GM23338 (cell line): Measurements from ENCODE around the gene EXTL1. TPM values are rescaled to one million over a fixed set of nuclear protein-coding genes. Genes with fewer than 3 reads are reported as not detected.

Source experiments
- ATAC-seq: fragments of 200-7000 bp; cut with Tn5 transposase; 3 replicates; pipeline ENCODE4 v1.9.1; 2020
- DNase-seq: peaks from one replicate; pipeline ENCODE4 v3.0.0-alpha.2; 2015; ENCODE audit warnings: low spot score
- H2AFZ ChIP-seq: fragments of 200-600 bp; sonication (generic); 2 replicates; pipeline ENCODE4 v1.8.0; 2016; ENCODE audit warnings: antibody characterized with exemption, mild to moderate bottlenecking, moderate library complexity
- H3F3A ChIP-seq: fragments of 200-600 bp; sonication (generic); replicated peaks from 2 replicates; pipeline ENCODE4 v1.8.0; 2017; ENCODE audit warnings: antibody characterized with exemption, mixed run types, low read depth
- H3K27ac ChIP-seq: fragments of 200-600 bp; sonication (generic); 2 replicates; pipeline ENCODE4 v1.6.1; 2016; ENCODE audit warnings: low read depth
- H3K27me3 ChIP-seq: fragments of 200-600 bp; sonication (generic); 2 replicates; pipeline ENCODE4 v1.8.0; 2016; ENCODE audit warnings: mild to moderate bottlenecking, mixed run types, moderate library complexity; ENCODE audit not compliant: insufficient read depth
- H3K36me3 ChIP-seq: fragments of 200-600 bp; sonication (generic); 2 replicates; pipeline ENCODE4 v1.8.0; 2016; ENCODE audit warnings: mild to moderate bottlenecking; ENCODE audit not compliant: insufficient read depth
- H3K4me1 ChIP-seq: fragments of 200-600 bp; sonication (generic); 2 replicates; pipeline ENCODE4 v1.8.0; 2016; ENCODE audit warnings: mild to moderate bottlenecking, moderate library complexity; ENCODE audit not compliant: insufficient read depth
- H3K4me2 ChIP-seq: fragments of 200-600 bp; sonication (generic); 2 replicates; pipeline ENCODE4 v1.7.1; 2017; ENCODE audit warnings: mixed run types
- H3K4me3 ChIP-seq: fragments of 200-600 bp; sonication (generic); 2 replicates; pipeline ENCODE4 v1.6.1; 2016; ENCODE audit warnings: mixed run types
- H3K79me2 ChIP-seq: fragments of 200-600 bp; sonication (generic); replicated peaks from 2 replicates; pipeline ENCODE4 v1.8.0; 2017; ENCODE audit warnings: mild to moderate bottlenecking; ENCODE audit not compliant: insufficient read depth
- H3K9me2 ChIP-seq: fragments of 200-600 bp; sonication (generic); 2 replicates; pipeline ENCODE4 v1.8.0; 2017; ENCODE audit not compliant: insufficient read depth
- H4K20me1 ChIP-seq: fragments of 200-600 bp; sonication (generic); replicated peaks from 2 replicates; pipeline ENCODE4 v1.8.0; 2017; ENCODE audit warnings: mild to moderate bottlenecking; ENCODE audit not compliant: insufficient read depth
- H3K27ac Mint-ChIP-seq: 2 replicates; pipeline ENCODE4 v1.8.0; 2020; ENCODE audit warnings: inconsistent platforms, mild to moderate bottlenecking, moderate library complexity, mixed read lengths
- H3K27me3 Mint-ChIP-seq: 3 replicates; pipeline ENCODE4 v1.8.0; 2022; ENCODE audit warnings: low read depth, mild to moderate bottlenecking, moderate library complexity, mixed read lengths, inconsistent platforms; ENCODE audit not compliant: insufficient read depth, poor library complexity
- H3K36me3 Mint-ChIP-seq: 3 replicates; pipeline ENCODE4 v1.8.0; 2021; ENCODE audit warnings: low read depth, mild to moderate bottlenecking, inconsistent platforms, moderate library complexity, mixed read lengths
- H3K4me1 Mint-ChIP-seq: 3 replicates; pipeline ENCODE4 v1.8.0; 2020; ENCODE audit warnings: mild to moderate bottlenecking, inconsistent platforms, mixed read lengths
- H3K4me3 Mint-ChIP-seq: 3 replicates; pipeline ENCODE4 v1.8.0; 2021; ENCODE audit warnings: moderate library complexity, mild to moderate bottlenecking, inconsistent platforms, mixed read lengths
- H3K9me3 Mint-ChIP-seq: 3 replicates; pipeline ENCODE4 v1.8.0; 2020; ENCODE audit warnings: moderate library complexity, mild to moderate bottlenecking, inconsistent platforms, mixed read lengths
- CREB1 ChIP-seq: fragments of 250-450 bp; sonication (Bioruptor Pico); IDR thresholded peaks from 2 replicates; pipeline ENCODE4 v1.5.0; 2020; ENCODE audit warnings: low read depth, mild to moderate bottlenecking, moderate library complexity
- EZH2 ChIP-seq: fragments of 200-600 bp; sonication (generic); IDR thresholded peaks from one replicate; pipeline ENCODE4 v1.8.0; 2017; ENCODE audit warnings: antibody characterized with exemption, mild to moderate bottlenecking, low read depth; ENCODE audit not compliant: unreplicated experiment
- EZH2phosphoT487 ChIP-seq: fragments of 200-600 bp; sonication (generic); IDR thresholded peaks from one replicate; pipeline ENCODE4 v1.8.1; 2018; ENCODE audit warnings: antibody characterized with exemption; ENCODE audit not compliant: unreplicated experiment
- JUNB ChIP-seq: IDR thresholded peaks from one replicate; pipeline ENCODE4 v1.6.1; 2016; ENCODE audit warnings: antibody characterized with exemption; ENCODE audit not compliant: unreplicated experiment
- NANOG ChIP-seq: IDR thresholded peaks from 2 replicates; pipeline ENCODE4 v1.6.1; 2016; ENCODE audit warnings: antibody characterized with exemption, borderline replicate concordance
- POLR2AphosphoS5 ChIP-seq: IDR thresholded peaks from 2 replicates; pipeline ENCODE4 v1.6.1; 2016; ENCODE audit warnings: antibody characterized with exemption, low read depth
- STAT1 ChIP-seq: IDR thresholded peaks from one replicate; pipeline ENCODE4 v1.6.1; 2016; ENCODE audit warnings: antibody characterized with exemption; ENCODE audit not compliant: unreplicated experiment
- ZNF114 ChIP-seq: fragments of 250-450 bp; sonication (Bioruptor Pico); IDR thresholded peaks from 2 replicates; pipeline ENCODE4 v1.5.0; 2020; ENCODE audit warnings: mild to moderate bottlenecking, moderate library complexity
- ZNF331 ChIP-seq: fragments of 250-450 bp; sonication (Bioruptor Pico); IDR thresholded peaks from 2 replicates; pipeline ENCODE4 v1.5.0; 2020; ENCODE audit warnings: low read depth, mild to moderate bottlenecking, moderate library complexity
- polyA plus RNA-seq: library from polyadenylated mRNA; unstranded; fragments of >200 nt; fragmentation: Nextera tagmentation; extraction: Ambion mirVana; gene quantifications from 2 replicates; pipeline ENCODE4 v1.2.1, GENCODE V29; 2016
- total RNA-seq: library from RNA; depleted of rRNA; stranded (reverse); fragments of >200 nt; shearing (Covaris generic); gene quantifications from 2 replicates; pipeline ENCODE4 v1.2.3, GENCODE V29; 2014
- TF ChIP-seq, protein P1 (sequence below): IDR thresholded peaks from 2 replicates; pipeline ENCODE4 v1.6.1; 2016; ENCODE audit warnings: antibody characterized with exemption
- TF ChIP-seq, protein P2 (sequence below): IDR thresholded peaks from one replicate; pipeline ENCODE4 v1.6.1; 2018; ENCODE audit warnings: antibody characterized with exemption; ENCODE audit not compliant: unreplicated experiment
- TF ChIP-seq, protein P3 (sequence below): fragments of 250-450 bp; sonication (Bioruptor Pico); IDR thresholded peaks from 2 replicates; pipeline ENCODE4 v1.5.0; 2020; ENCODE audit warnings: mild to moderate bottlenecking, moderate library complexity
- TF ChIP-seq, protein P4 (sequence below), 2 experiments: fragments of 200-600 bp in 1 of 2; sonication (generic) in 1 of 2; conservative IDR thresholded peaks; 2 replicates each; pipeline versions ENCODE4 v1.5.1 to v1.6.1; 2016 to 2017; ENCODE audit warnings: antibody characterized with exemption in 2 of 2, low read depth in 2 of 2, mild to moderate bottlenecking in 2 of 2, moderate library complexity in 1 of 2

Gene EXTL1
- total and polyA plus RNA-seq, 2 experiments from 2014 or later = 0.37 to 1.2 TPM

DNA sequence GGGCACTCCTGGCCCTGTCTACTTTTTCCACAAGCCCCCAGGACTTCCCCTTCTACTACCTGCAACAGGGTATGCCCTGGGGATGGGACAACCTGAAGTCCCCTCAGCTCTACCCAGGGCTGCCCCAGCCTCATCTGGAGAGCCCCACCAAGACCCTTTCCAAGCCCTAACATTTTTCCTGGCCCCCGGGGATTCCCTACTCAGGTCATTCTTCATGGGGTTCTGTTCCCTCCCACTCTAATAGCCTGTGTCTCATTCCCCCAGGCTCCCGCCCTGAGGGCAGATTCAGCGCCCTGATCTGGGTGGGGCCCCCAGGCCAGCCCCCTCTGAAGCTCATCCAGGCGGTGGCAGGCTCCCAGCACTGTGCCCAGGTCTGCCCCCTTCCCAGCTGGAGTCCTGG is 9.6 kb downstream of the EXTL1 start:
- H4K20me1 ChIP-seq = no peaks in the 10 kb centered on the region
- H3K79me2 ChIP-seq = no peaks in the 10 kb centered on the region
- Mint-ChIP-seq H3K36me3 (no peaks in the 10 kb centered on the region), H3K27me3 (peaks cover 30% of the 10 kb centered on the region), H3K27ac (no peak overlapping the region), H3K9me3 (no peaks in the 10 kb centered on the region; the same call in 2 of the 3 replicates), H3K4me1 (peaks cover 5% of the 10 kb centered on the region; the same call in 2 of the 3 replicates), H3K4me3 (no peak overlapping the region)
- no peaks in the 10 kb centered on the region for H3K36me3 ChIP-seq
- no peak overlapping the region for H3K27ac ChIP-seq
- peaks cover 19% of the 10 kb centered on the region for H3K27me3 ChIP-seq
- no peak overlapping the region for H3K4me3 ChIP-seq
- H3K9me2 ChIP-seq = no peaks in the 10 kb centered on the region
- H3K4me1 ChIP-seq = peaks cover 6% of the 10 kb centered on the region; the same call in 1 of the 2 replicates
- no peak for TF ChIP-seq ZNF114 (CRISPR knock-in tag)
- TF ChIP-seq CREB1 = no peak
- TF ChIP-seq EZH2 = no peak
- no peak for TF ChIP-seq STAT1
- TF ChIP-seq, protein P1, sequence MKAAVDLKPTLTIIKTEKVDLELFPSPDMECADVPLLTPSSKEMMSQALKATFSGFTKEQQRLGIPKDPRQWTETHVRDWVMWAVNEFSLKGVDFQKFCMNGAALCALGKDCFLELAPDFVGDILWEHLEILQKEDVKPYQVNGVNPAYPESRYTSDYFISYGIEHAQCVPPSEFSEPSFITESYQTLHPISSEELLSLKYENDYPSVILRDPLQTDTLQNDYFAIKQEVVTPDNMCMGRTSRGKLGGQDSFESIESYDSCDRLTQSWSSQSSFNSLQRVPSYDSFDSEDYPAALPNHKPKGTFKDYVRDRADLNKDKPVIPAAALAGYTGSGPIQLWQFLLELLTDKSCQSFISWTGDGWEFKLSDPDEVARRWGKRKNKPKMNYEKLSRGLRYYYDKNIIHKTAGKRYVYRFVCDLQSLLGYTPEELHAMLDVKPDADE = no peak
- TF ChIP-seq, protein P2, sequence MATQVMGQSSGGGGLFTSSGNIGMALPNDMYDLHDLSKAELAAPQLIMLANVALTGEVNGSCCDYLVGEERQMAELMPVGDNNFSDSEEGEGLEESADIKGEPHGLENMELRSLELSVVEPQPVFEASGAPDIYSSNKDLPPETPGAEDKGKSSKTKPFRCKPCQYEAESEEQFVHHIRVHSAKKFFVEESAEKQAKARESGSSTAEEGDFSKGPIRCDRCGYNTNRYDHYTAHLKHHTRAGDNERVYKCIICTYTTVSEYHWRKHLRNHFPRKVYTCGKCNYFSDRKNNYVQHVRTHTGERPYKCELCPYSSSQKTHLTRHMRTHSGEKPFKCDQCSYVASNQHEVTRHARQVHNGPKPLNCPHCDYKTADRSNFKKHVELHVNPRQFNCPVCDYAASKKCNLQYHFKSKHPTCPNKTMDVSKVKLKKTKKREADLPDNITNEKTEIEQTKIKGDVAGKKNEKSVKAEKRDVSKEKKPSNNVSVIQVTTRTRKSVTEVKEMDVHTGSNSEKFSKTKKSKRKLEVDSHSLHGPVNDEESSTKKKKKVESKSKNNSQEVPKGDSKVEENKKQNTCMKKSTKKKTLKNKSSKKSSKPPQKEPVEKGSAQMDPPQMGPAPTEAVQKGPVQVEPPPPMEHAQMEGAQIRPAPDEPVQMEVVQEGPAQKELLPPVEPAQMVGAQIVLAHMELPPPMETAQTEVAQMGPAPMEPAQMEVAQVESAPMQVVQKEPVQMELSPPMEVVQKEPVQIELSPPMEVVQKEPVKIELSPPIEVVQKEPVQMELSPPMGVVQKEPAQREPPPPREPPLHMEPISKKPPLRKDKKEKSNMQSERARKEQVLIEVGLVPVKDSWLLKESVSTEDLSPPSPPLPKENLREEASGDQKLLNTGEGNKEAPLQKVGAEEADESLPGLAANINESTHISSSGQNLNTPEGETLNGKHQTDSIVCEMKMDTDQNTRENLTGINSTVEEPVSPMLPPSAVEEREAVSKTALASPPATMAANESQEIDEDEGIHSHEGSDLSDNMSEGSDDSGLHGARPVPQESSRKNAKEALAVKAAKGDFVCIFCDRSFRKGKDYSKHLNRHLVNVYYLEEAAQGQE = no peak
- TF ChIP-seq ZNF331 = no peak
- TF ChIP-seq EZH2phosphoT487 = no peak
- TF ChIP-seq, protein P3, sequence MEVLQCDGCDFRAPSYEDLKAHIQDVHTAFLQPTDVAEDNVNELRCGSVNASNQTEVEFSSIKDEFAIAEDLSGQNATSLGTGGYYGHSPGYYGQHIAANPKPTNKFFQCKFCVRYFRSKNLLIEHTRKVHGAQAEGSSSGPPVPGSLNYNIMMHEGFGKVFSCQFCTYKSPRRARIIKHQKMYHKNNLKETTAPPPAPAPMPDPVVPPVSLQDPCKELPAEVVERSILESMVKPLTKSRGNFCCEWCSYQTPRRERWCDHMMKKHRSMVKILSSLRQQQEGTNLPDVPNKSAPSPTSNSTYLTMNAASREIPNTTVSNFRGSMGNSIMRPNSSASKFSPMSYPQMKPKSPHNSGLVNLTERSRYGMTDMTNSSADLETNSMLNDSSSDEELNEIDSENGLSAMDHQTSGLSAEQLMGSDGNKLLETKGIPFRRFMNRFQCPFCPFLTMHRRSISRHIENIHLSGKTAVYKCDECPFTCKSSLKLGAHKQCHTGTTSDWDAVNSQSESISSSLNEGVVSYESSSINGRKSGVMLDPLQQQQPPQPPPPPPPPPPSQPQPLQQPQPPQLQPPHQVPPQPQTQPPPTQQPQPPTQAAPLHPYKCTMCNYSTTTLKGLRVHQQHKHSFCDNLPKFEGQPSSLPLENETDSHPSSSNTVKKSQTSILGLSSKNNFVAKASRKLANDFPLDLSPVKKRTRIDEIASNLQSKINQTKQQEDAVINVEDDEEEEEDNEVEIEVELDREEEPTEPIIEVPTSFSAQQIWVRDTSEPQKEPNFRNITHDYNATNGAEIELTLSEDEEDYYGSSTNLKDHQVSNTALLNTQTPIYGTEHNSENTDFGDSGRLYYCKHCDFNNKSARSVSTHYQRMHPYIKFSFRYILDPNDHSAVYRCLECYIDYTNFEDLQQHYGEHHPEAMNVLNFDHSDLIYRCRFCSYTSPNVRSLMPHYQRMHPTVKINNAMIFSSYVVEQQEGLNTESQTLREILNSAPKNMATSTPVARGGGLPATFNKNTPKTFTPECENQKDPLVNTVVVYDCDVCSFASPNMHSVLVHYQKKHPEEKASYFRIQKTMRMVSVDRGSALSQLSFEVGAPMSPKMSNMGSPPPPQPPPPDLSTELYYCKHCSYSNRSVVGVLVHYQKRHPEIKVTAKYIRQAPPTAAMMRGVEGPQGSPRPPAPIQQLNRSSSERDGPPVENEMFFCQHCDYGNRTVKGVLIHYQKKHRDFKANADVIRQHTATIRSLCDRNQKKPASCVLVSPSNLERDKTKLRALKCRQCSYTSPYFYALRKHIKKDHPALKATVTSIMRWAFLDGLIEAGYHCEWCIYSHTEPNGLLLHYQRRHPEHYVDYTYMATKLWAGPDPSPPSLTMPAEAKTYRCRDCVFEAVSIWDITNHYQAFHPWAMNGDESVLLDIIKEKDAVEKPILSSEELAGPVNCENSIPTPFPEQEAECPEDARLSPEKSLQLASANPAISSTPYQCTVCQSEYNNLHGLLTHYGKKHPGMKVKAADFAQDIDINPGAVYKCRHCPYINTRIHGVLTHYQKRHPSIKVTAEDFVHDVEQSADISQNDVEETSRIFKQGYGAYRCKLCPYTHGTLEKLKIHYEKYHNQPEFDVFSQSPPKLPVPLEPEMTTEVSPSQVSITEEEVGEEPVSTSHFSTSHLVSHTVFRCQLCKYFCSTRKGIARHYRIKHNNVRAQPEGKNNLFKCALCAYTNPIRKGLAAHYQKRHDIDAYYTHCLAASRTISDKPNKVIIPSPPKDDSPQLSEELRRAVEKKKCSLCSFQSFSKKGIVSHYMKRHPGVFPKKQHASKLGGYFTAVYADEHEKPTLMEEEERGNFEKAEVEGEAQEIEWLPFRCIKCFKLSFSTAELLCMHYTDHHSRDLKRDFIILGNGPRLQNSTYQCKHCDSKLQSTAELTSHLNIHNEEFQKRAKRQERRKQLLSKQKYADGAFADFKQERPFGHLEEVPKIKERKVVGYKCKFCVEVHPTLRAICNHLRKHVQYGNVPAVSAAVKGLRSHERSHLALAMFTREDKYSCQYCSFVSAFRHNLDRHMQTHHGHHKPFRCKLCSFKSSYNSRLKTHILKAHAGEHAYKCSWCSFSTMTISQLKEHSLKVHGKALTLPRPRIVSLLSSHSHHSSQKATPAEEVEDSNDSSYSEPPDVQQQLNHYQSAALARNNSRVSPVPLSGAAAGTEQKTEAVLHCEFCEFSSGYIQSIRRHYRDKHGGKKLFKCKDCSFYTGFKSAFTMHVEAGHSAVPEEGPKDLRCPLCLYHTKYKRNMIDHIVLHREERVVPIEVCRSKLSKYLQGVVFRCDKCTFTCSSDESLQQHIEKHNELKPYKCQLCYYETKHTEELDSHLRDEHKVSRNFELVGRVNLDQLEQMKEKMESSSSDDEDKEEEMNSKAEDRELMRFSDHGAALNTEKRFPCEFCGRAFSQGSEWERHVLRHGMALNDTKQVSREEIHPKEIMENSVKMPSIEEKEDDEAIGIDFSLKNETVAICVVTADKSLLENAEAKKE (CRISPR knock-in tag) = no peak
- TF ChIP-seq JUNB = no peak
- no peak for TF ChIP-seq POLR2AphosphoS5
- TF ChIP-seq, protein P4, sequence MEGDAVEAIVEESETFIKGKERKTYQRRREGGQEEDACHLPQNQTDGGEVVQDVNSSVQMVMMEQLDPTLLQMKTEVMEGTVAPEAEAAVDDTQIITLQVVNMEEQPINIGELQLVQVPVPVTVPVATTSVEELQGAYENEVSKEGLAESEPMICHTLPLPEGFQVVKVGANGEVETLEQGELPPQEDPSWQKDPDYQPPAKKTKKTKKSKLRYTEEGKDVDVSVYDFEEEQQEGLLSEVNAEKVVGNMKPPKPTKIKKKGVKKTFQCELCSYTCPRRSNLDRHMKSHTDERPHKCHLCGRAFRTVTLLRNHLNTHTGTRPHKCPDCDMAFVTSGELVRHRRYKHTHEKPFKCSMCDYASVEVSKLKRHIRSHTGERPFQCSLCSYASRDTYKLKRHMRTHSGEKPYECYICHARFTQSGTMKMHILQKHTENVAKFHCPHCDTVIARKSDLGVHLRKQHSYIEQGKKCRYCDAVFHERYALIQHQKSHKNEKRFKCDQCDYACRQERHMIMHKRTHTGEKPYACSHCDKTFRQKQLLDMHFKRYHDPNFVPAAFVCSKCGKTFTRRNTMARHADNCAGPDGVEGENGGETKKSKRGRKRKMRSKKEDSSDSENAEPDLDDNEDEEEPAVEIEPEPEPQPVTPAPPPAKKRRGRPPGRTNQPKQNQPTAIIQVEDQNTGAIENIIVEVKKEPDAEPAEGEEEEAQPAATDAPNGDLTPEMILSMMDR (conservative IDR thresholded peaks at IDR 0.05; ENCODE audit: low read depth in 2 of 2) = no peak
- TF ChIP-seq NANOG = no peak
- H3K4me2 ChIP-seq = no peak overlapping the region
- no peak for ATAC-seq
- H3F3A ChIP-seq = no peaks in the 10 kb centered on the region
- H2AFZ ChIP-seq = no peak overlapping the region
- DNase-seq = no peak
